Spleen (tissue), 7 donors: ENCODE results near the gene GAS6.

ENCODE experiments used
- POLR2A ChIP-seq, 3 donors: fragments of 450-650 bp; IDR thresholded peaks; one replicate each; pipeline ENCODE4 v1.5.1; 2017; ENCODE audit warnings: antibody characterized with exemption in 3 of 3, mild to moderate bottlenecking in 1 of 3
- POLR2AphosphoS5 ChIP-seq, 3 donors: sonication (generic); formaldehyde crosslinking; IDR thresholded peaks; one replicate each; pipeline ENCODE4 v1.5.1; 2017; ENCODE audit warnings: antibody characterized with exemption in 3 of 3
- TF ChIP-seq, protein P1 (sequence below), 11 experiments: fragments of 200-600 bp in 7 of 11; fragments of 450-650 bp in 4 of 11; sonication (generic) in 4 of 11; IDR thresholded peaks in 8 of 11; conservative IDR thresholded peaks in 3 of 11; 1 replicate in 7 of 11; 2 replicates in 4 of 11; pipeline versions ENCODE4 v1.4.0 to v1.8.0; 2016 to 2021; ENCODE audit warnings: antibody characterized with exemption in 11 of 11, inconsistent platforms in 4 of 11, mild to moderate bottlenecking in 1 of 11
- donor health status: DM: no; HTN: no; CAD: no; lungs with moderate emphysema.
- donor health status: DM: no; HTN: no; CAD: no.
- donor health status: DM: no; HTN: no; CAD: no.

DNA sequence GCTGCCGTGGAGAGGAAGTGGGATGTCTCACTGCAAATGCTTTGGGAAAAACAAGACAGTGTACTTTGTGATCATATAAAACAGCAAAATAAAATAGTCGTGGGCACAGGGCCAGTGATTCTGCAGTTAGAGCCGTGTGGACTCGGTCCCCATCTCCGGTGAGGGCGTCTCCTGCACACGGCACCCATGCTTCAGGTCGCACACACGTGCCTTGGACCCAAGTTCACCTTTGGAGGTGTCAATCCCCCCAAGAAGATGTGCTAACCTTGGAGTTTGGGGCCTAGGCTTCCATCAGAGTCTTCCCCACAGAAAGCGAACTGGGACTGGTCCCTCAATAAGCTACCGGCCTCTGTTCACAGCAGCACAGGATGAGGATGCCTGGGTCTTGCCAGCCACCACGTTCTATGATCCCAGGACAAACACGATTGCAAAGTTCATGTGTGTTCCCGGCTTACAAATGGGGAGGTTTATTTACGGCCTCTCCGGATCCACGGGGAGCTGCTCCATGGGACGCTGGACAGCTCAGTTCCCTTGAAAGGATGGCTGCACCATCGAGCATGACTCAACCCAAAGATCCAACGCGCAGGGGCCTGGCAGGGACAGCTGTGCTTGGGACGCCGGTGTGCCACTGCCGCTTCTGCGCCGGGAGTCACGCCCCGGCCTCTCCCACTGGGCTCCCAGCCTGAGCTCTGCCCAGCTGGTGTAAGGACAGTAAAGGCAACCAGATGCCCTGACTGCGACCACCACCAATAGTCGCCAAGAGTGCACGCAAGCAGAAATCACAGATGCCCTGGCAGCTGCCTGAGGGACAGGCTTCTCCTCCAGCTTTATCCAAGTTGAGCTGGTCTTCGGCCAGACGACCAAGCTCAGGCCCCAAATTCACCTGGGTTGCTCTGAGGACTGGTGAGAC is 8.6 kb downstream of the GAS6 start:
- TF ChIP-seq, protein P1, sequence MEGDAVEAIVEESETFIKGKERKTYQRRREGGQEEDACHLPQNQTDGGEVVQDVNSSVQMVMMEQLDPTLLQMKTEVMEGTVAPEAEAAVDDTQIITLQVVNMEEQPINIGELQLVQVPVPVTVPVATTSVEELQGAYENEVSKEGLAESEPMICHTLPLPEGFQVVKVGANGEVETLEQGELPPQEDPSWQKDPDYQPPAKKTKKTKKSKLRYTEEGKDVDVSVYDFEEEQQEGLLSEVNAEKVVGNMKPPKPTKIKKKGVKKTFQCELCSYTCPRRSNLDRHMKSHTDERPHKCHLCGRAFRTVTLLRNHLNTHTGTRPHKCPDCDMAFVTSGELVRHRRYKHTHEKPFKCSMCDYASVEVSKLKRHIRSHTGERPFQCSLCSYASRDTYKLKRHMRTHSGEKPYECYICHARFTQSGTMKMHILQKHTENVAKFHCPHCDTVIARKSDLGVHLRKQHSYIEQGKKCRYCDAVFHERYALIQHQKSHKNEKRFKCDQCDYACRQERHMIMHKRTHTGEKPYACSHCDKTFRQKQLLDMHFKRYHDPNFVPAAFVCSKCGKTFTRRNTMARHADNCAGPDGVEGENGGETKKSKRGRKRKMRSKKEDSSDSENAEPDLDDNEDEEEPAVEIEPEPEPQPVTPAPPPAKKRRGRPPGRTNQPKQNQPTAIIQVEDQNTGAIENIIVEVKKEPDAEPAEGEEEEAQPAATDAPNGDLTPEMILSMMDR (IDR thresholded peaks at IDR 0.05 in 8 of 11, conservative IDR thresholded peaks at IDR 0.05 in 3 of 11): no peak
- TF ChIP-seq POLR2AphosphoS5 (IDR thresholded peaks at IDR 0.05) (no peak), POLR2A (IDR thresholded peaks at IDR 0.05) (no peak)
